Prostate gland (tissue), 2 donors: ENCODE data around the gene OR2V2. TPM values are rescaled to one million over a fixed set of nuclear protein-coding genes. Genes with fewer than 3 reads are reported as not detected.
"Not testable (repeated sequence)": the region's sequence is repeated elsewhere in the genome, so short reads cannot be mapped to it uniquely, and the experiment has no call there.

Experiments
- DNase-seq: peaks from one replicate; pipeline ENCODE4 v3.0.0-alpha.2; 2019; ENCODE audit warnings: low spot score
- H3K27ac ChIP-seq, 2 donors: fragments of 200-600 bp; sonication (generic); 2 replicates each; pipeline ENCODE4 v1.5.1; 2017 to 2019
- H3K27me3 ChIP-seq: fragments of 200-600 bp; sonication (generic); replicated peaks from 2 replicates; pipeline ENCODE4 v1.5.1; 2019; ENCODE audit not compliant: insufficient read depth
- H3K36me3 ChIP-seq, 2 donors: fragments of 200-600 bp; sonication (generic); 1 replicate in 1 of 2; 2 replicates in 1 of 2; pipeline versions ENCODE4 v1.5.1 to v1.8.1; 2017 to 2019
- H3K4me1 ChIP-seq: fragments of 200-600 bp; sonication (generic); replicated peaks from 2 replicates; pipeline ENCODE4 v1.5.1; 2019
- H3K4me3 ChIP-seq, 2 donors: fragments of 200-600 bp; sonication (generic); 2 replicates each; pipeline ENCODE4 v1.5.1; 2017 to 2019
- H3K9me3 ChIP-seq: fragments of 200-600 bp; sonication (generic); 2 replicates; pipeline ENCODE4 v1.5.1; 2017
- POLR2A ChIP-seq: fragments of 450-650 bp; IDR thresholded peaks from one replicate; pipeline ENCODE4 v1.6.1; 2016; ENCODE audit warnings: antibody characterized with exemption, mild to moderate bottlenecking
- POLR2AphosphoS5 ChIP-seq: sonication (generic); formaldehyde crosslinking; IDR thresholded peaks from one replicate; pipeline ENCODE4 v1.6.1; 2017; ENCODE audit warnings: antibody characterized with exemption
- WGBS: methylation state at CpG from one replicate; pipeline ENCODE4 v1.1.5; 2018; 5-methylcytosine and 5-hydroxymethylcytosine counted together
- intact Hi-C: fragments of 100-400 bp; cut with DNase I; formaldehyde crosslinking; loops from one replicate; pipeline ENCODE4 v1.14.2; 2022
- total RNA-seq, 2 donors: library from RNA; depleted of rRNA; stranded (reverse); fragments of >200 nt; gene quantifications; one replicate each; pipeline ENCODE4 v1.1.0, GENCODE V29; 2016
- TF ChIP-seq, protein P1 (sequence below), 4 experiments: fragments of 200-600 bp in 2 of 4; fragments of 450-650 bp in 2 of 4; sonication (generic) in 2 of 4; IDR thresholded peaks; 1 replicate in 3 of 4; 2 replicates in 1 of 4; pipeline ENCODE4 v1.5.1; 2016 to 2019; ENCODE audit warnings: antibody characterized with exemption in 4 of 4, mild to moderate bottlenecking in 2 of 4, moderate library complexity in 2 of 4

The OR2V2 gene
- total RNA-seq, 2 donors from 2014 or later = not detected

DNA sequence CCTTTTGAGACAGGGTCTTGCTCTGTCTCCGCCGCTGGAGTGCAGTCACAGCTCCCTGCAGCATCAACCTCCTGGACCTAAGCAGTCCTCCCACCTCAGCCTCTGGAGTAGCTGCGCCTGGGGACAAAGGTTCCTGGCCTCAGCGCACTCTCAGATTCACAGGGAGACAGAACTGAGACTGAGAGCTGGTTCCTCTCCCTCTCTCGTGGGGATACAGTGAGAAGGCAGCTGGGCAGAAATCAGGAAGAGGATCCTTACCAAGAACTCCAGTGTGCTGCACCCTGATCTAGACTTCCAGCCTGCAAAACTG lies 43.2 kb upstream of the OR2V2 start:
- H3K36me3 ChIP-seq, H3K4me3 ChIP-seq, H3K27ac ChIP-seq, H3K9me3 ChIP-seq, intact Hi-C loops, H3K4me1 ChIP-seq, DNase-seq, H3K27me3 ChIP-seq: not testable (repeated sequence)
- WGBS = 26% methylated on average over 5 of the region's 5 CpGs

DNA sequence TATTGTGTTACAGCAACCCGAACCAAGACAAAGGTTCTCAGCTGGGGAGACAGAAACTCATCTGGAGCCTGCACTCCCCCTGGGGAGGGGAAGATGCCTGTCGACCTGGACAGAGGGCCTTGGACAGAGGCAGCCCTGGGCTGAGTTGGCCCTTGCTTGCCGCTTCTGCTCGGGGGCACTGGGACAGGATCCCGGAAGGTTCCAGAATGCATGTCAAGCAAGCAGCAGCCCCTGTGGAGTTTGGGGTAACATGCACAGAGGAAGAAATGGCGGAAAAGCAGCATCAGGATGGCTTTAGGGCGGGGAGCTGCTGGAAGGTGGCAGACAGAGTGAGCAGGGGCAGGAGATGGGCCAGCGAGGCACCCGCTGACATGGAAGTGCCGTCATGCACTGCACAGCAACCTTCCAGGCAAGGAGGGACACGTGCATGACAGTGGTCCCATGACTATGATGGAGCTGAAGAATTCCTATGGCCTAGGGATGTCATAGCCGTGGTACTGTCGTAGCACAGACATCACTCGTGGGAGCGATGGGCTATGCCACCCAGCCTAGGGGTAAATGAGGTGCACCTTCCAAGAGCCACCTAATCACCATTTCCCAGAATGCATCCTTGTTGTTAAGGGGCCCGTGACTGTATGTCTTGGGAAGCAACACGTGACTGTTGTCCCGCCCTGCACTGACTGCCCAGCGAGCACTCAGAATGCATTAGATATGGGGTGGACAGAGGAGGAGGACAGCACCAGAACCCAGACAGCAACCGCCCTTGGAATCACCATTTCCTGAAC lies 42.6 kb upstream of the OR2V2 start:
- H3K9me3 ChIP-seq, H3K27me3 ChIP-seq, H3K27ac ChIP-seq, H3K4me1 ChIP-seq, H3K36me3 ChIP-seq, H3K4me3 ChIP-seq, DNase-seq, intact Hi-C loops: not testable (repeated sequence)
- 69% methylated on average over 20 of the region's 20 CpGs for WGBS

DNA sequence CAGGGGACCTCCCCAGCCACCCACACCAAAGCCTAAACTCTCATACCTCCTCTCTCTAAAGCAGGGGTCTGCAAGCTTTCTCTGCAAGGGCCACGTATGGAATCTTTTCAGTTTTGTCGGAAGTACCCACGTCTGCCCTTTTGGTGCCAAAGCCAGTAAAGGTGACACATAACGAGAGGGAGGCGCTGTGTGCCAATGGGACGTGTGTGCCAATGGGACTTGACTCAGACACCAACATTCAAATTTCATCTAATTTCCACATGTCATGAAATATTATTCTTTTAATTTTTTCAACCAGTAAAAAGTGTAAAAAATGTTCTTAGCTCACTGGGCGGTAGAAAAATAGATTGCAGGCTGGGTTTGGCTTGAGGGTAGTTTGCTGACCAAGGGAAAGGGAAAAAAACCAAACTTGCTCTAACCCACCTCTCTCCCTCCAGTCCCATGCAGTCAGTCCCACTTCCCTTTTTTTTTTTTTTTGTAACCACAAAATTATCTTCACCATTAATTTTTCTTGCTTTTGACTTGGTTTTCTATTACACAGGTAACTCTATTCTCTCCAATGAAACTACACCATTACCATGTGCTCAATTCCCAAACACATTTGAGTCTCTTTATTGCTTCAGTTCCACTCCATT lies 41.9 kb upstream of the OR2V2 start:
- Histone ChIP-seq H3K27me3 (peaks cover 1% of the 10 kb centered on the region), H3K4me1 (no peaks in the 10 kb centered on the region), H3K27ac (no peak overlapping the region), H3K36me3 (no peaks in the 10 kb centered on the region), H3K4me3 (no peak overlapping the region), H3K9me3 (no peaks in the 10 kb centered on the region)
- intact Hi-C loops = no loop called here
- no peak for DNase-seq
- TF ChIP-seq POLR2A = no peak
- 73% methylated on average over 7 of the region's 7 CpGs for WGBS

DNA sequence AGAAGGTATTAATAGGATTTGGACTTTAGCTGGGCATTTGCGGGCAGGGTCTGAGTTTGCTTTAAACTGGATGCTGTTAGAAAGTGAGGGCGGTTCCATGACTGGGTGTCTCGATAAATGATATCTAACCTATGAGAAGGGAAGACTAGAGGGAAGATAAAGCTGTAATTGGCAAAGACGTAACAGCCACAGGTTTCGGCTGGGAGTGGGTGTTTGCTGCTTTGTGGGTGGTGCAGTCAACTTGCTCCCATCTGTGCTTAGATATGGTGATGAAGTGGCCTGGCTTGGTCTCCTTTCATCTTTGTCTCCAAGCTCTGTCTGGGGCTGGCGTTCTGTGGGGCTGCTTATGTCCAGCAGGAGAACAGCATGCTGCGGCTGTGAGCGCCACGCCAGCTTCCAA lies 39.7 kb upstream of the OR2V2 start:
- intact Hi-C loops = no loop called here
- H3K27ac ChIP-seq = no peak overlapping the region
- no peaks in the 10 kb centered on the region for H3K9me3 ChIP-seq
- TF ChIP-seq POLR2A (no peak), POLR2AphosphoS5 (no peak)
- TF ChIP-seq, protein P1, sequence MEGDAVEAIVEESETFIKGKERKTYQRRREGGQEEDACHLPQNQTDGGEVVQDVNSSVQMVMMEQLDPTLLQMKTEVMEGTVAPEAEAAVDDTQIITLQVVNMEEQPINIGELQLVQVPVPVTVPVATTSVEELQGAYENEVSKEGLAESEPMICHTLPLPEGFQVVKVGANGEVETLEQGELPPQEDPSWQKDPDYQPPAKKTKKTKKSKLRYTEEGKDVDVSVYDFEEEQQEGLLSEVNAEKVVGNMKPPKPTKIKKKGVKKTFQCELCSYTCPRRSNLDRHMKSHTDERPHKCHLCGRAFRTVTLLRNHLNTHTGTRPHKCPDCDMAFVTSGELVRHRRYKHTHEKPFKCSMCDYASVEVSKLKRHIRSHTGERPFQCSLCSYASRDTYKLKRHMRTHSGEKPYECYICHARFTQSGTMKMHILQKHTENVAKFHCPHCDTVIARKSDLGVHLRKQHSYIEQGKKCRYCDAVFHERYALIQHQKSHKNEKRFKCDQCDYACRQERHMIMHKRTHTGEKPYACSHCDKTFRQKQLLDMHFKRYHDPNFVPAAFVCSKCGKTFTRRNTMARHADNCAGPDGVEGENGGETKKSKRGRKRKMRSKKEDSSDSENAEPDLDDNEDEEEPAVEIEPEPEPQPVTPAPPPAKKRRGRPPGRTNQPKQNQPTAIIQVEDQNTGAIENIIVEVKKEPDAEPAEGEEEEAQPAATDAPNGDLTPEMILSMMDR (IDR thresholded peaks at IDR 0.05) = no peak
- H3K4me1 ChIP-seq = no peaks in the 10 kb centered on the region
- no peak overlapping the region for H3K4me3 ChIP-seq
- H3K36me3 ChIP-seq = no peaks in the 10 kb centered on the region
- no peak for DNase-seq
- peaks cover 1% of the 10 kb centered on the region for H3K27me3 ChIP-seq
- 72% methylated on average over 9 of the region's 9 CpGs for WGBS

DNA sequence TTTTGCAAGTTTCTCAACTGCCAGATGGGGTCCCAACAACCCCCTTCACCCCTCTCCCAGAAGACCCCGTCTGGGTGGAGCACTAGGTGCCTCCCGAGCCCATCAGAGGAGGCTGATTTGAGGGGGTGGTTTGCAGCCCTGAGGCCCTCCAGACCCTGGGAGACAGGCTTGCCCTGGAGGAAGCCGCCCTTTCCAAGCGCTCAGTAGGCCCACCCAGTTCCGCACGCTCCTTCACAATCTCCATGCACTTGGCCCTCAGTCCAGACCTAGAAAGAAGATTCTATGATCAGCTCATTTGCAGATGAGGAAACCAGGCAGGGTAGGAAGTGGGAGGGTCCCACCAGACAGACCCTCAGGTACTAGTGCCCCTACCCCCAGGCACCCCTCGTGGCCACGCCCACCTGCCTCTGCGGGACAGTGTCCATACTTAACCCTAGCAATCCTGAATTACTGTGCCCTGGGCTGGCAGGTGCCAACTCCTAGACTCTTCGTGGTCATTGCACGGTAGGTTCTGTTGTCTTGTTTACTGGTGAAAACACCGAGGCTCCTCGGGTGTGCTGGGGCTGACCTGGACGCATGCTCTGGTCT lies 38.7 kb upstream of the OR2V2 start:
- DNase-seq = no peak
- Histone ChIP-seq H3K4me1 (no peaks in the 10 kb centered on the region), H3K27me3 (peaks cover 4% of the 10 kb centered on the region), H3K9me3 (no peaks in the 10 kb centered on the region), H3K4me3 (no peak overlapping the region), H3K36me3 (no peaks in the 10 kb centered on the region), H3K27ac (no peak overlapping the region)
- 78% methylated on average over 14 of the region's 14 CpGs for WGBS
- TF ChIP-seq POLR2A = no peak
- TF ChIP-seq, protein P1 (IDR thresholded peaks at IDR 0.05) = no peak
- TF ChIP-seq POLR2AphosphoS5 = no peak
- intact Hi-C loops = no loop called here

DNA sequence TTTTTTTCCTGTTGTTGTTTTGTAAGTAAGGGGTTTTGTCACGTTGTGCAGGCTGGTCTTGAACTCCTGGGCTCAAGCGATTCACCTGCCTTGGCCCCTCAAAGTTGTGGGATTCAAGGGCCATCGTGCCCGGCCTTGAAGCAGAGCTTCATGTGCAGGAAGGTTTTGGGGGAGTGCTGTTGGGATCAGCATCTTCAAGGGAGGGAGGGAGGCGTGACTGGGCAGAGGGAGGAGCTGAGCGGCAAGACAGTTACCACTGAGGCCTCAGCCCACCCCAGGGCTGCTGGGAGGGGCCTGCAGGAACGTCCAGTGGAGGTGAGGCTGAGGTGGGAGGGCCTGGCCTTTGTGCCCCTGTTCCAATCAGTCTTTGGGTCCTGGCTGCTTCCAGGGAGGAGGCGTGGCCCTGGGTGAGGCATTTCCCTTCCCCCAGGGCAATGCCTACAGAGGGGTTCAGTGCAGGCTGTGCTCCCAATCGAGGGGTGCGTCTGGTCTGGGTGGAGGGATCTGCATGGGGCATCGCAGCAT lies 37.8 kb upstream of the OR2V2 start:
- Histone ChIP-seq H3K27me3 (peaks cover 8% of the 10 kb centered on the region), H3K9me3 (no peaks in the 10 kb centered on the region), H3K4me3 (no peak overlapping the region), H3K36me3 (no peaks in the 10 kb centered on the region), H3K4me1 (no peaks in the 10 kb centered on the region), H3K27ac (no peak overlapping the region)
- TF ChIP-seq POLR2A = no peak
- no peak for TF ChIP-seq POLR2AphosphoS5
- TF ChIP-seq, protein P1 (IDR thresholded peaks at IDR 0.05) = no peak
- no peak for DNase-seq
- WGBS = 50% methylated on average over 11 of the region's 11 CpGs
- intact Hi-C loops = no loop called here
